ENCODE results near the gene ABHD2. TPM values are rescaled to one million over a fixed set of nuclear protein-coding genes. Genes with fewer than 3 reads are reported as not detected.

The ABHD2 gene
- polyA plus RNA-seq, 3 donors, result 30.8 to 67.1 (median 37.3) TPM

GRCh38 chr15:89243046-89243690 lies 154.9 kb downstream of the ABHD2 start:
- no peak for TF ChIP-seq CTCF (IDR thresholded peaks at IDR 0.05)
- Mint-ChIP-seq H3K36me3 (peaks cover 6 to 9% of the 10 kb centered on the region in 2 donors), H3K4me1 (peaks cover 46% of the 10 kb centered on the region)

DNA sequence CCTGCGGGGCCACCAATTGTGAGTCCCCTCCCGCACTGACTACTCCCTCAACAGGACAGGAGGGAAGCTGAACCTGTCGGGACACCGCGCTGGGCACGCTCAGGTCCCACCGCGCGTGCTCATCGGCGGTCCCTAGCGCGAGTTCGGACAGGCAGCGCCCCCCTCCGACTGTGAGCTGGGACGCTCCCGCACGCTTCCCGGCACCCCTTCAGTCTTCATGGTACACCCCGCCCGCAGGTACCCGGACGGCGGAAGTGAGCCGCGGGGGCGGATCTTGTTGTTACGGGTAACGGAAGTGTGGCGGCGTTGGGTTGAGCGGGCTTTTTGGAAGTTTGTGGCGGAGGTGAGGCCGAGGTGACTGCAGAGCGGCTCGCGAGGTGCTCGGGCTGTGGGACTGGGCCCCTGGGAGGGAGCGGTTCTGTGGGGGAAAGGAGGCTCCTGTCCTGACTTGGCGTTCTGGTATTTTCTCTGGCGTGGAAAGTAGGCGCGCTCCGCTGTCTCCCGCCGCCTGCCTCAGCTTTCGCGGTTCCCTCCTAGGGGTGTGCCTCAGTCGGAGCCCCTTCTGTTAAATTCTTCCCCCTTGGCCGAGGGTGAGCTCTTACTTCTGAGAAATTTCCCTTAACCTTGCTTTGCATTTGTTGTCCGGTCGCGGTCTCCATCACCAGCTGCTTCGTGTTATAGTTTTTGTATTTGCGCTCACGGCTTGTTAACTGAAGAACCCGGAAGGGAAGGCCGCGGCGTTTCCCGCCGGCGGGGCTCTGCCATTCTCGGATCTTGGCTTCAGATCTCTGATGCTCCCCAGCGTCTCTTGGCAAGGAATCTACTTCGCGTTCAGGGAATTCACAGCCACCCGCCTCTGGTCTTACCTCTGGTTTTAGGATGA lies 155.7 kb downstream of the ABHD2 start, which contains the start of gene FANCI:
TSS of gene FANCI (plus strand) at position 289 of the 883 bp plus-strand sequence. CDS start 3,669 bp downstream, outside the sequence.
- Histone ChIP-seq H3K4me2 (replicated peaks; ENCODE audit: extremely low read depth, low read length, poor library complexity, severe bottlenecking) (peak within 1 kb of the TSS; percentile 84), H3K4me3 (replicated peaks in 1 of 3; ENCODE audit: low read depth in 2 of 3, low read length in 3 of 3) (peak within 1 kb of the TSS; percentile 66 to 87 (median 77)), H3K27ac (ENCODE audit: low read depth in 1 of 2, low read length in 2 of 2) (peak within 1 kb of the TSS; percentile 4 to 69), H3K27me3 (ENCODE audit: control insufficient read depth in 2 of 2, insufficient read depth in 2 of 2, low read length in 2 of 2) (no peaks in the 10 kb centered on the region), H4K20me1 (ENCODE audit: insufficient read depth, low read length) (no peaks in the 10 kb centered on the region), H3K9me3 (replicated peaks in 1 of 2; ENCODE audit: control insufficient read depth in 1 of 2, insufficient read depth in 1 of 2, low read length in 2 of 2) (no peaks in the 10 kb centered on the region), H2AFZ (ENCODE audit: insufficient read depth, low read depth, low read length, poor library complexity, severe bottlenecking) (peak within 1 kb of the TSS; percentile 97), H3K9ac (ENCODE audit: insufficient read depth, low read length, poor library complexity, severe bottlenecking) (peak within 1 kb of the TSS; percentile 66), H3K4me1 (ENCODE audit: control insufficient read depth in 1 of 2, insufficient read depth in 2 of 2, low read length in 2 of 2) (peaks cover 17 to 18% of the 10 kb centered on the region in 2 donors), H3K79me2 (ENCODE audit: insufficient read depth, low read length) (peaks cover 43% of the 10 kb centered on the region), H3K36me3 (replicated peaks in 1 of 2; ENCODE audit: control insufficient read depth in 1 of 2, insufficient read depth in 2 of 2, low read length in 2 of 2) (peaks cover 9 to 11% of the 10 kb centered on the region in 2 donors)
- H3K4me1 Mint-ChIP-seq, result peaks cover 46% of the 10 kb centered on the region
- peak within 1 kb of the TSS; percentile 76 to 97 (median 90) for H3K27ac Mint-ChIP-seq
- H3K27me3 Mint-ChIP-seq (ENCODE audit: low read depth in 3 of 3), result peaks cover 0 to 6% (median 2%) of the 10 kb centered on the region in 3 donors
- no peak for TF ChIP-seq CTCF (IDR thresholded peaks at IDR 0.05)
- intact Hi-C loops (cut with micrococcal nuclease), result loop anchor here in 1 of 2 donors (5.0 kb wide), 1 partner anchor 37 kb away; no protein-coding TSS in a partner anchor
- peaks cover 0 to 12% (median 3%) of the 10 kb centered on the region in 7 donors for H3K9me3 Mint-ChIP-seq
- under 1% methylated on average over 64 of the region's 69 CpGs for WGBS (ENCODE audit: insufficient coverage)
- DNase-seq, result peak; percentile 83 to 87 (median 85)
- H3K4me3 Mint-ChIP-seq, result peak within 1 kb of the TSS; percentile 90 to 96
- peaks cover 12 to 14% of the 10 kb centered on the region in 2 donors for H3K36me3 Mint-ChIP-seq

More at GRCh38 chr15:89243046-89243690, 154.9 kb downstream of the ABHD2 start:
- Histone ChIP-seq H3K9me3 (replicated peaks in 1 of 2; ENCODE audit: control insufficient read depth in 1 of 2, insufficient read depth in 1 of 2, low read length in 2 of 2) (no peaks in the 10 kb centered on the region), H3K79me2 (ENCODE audit: insufficient read depth, low read length) (peaks cover 38% of the 10 kb centered on the region), H3K27ac (ENCODE audit: low read depth in 1 of 2, low read length in 2 of 2) (peak overlapping the region in 1 of 2 donors; percentile 69), H3K4me1 (ENCODE audit: control insufficient read depth in 1 of 2, insufficient read depth in 2 of 2, low read length in 2 of 2) (peaks cover 17 to 18% of the 10 kb centered on the region in 2 donors), H3K27me3 (ENCODE audit: control insufficient read depth in 2 of 2, insufficient read depth in 2 of 2, low read length in 2 of 2) (no peaks in the 10 kb centered on the region), H4K20me1 (ENCODE audit: insufficient read depth, low read length) (no peaks in the 10 kb centered on the region), H3K9ac (ENCODE audit: insufficient read depth, low read length, poor library complexity, severe bottlenecking) (peak overlapping the region; percentile 66), H3K36me3 (replicated peaks in 1 of 2; ENCODE audit: control insufficient read depth in 1 of 2, insufficient read depth in 2 of 2, low read length in 2 of 2) (peaks cover 4 to 7% of the 10 kb centered on the region in 2 donors), H3K4me2 (replicated peaks; ENCODE audit: extremely low read depth, low read length, poor library complexity, severe bottlenecking) (peak overlapping the region; percentile 84), H2AFZ (ENCODE audit: insufficient read depth, low read depth, low read length, poor library complexity, severe bottlenecking) (peak overlapping the region; percentile 97), H3K4me3 (replicated peaks in 1 of 3; ENCODE audit: low read depth in 2 of 3, low read length in 3 of 3) (peak overlapping the region; percentile 66 to 87 (median 77))
- intact Hi-C loops (cut with micrococcal nuclease), result loop anchor here in 1 of 2 donors (5.0 kb wide), 1 partner anchor 36 kb away; no protein-coding TSS in a partner anchor
- Mint-ChIP-seq H3K4me3 (peak overlapping the region; percentile 90 to 96), H3K9me3 (peaks cover 0 to 12% (median 3%) of the 10 kb centered on the region in 7 donors), H3K27me3 (ENCODE audit: low read depth in 3 of 3) (peaks cover 0 to 6% (median 4%) of the 10 kb centered on the region in 3 donors), H3K27ac (peak overlapping the region; percentile 75 to 97 (median 83))
- 36% methylated on average over 20 of the region's 20 CpGs for WGBS (ENCODE audit: insufficient coverage)
- DNase-seq, result no peak
